Cardiac muscle cell (in vitro differentiated cells and primary cell): ENCODE measurements around the gene AURKAIP1. TPM values are rescaled to one million over a fixed set of nuclear protein-coding genes. Genes with fewer than 3 reads are reported as not detected.

Experiments used
- DNase-seq, 2 donors: peaks; one replicate each; pipeline versions ENCODE4 v3.0.0 to v3.0.0-alpha.2; 2010 to 2017; ENCODE audit warnings: low read depth in 1 of 2, low spot score in 1 of 2
- H3K27ac ChIP-seq: fragments of 200-600 bp; sonication (generic); 2 replicates; pipeline ENCODE4 v1.5.1; 2016
- H3K27me3 ChIP-seq: fragments of 200-600 bp; sonication (generic); 2 replicates; pipeline ENCODE4 v1.6.0; 2016; ENCODE audit warnings: control low read depth
- H3K36me3 ChIP-seq: fragments of 200-600 bp; sonication (generic); 2 replicates; pipeline ENCODE4 v1.5.1; 2016; ENCODE audit warnings: control low read depth
- H3K4me1 ChIP-seq: fragments of 200-600 bp; sonication (generic); 2 replicates; pipeline ENCODE4 v1.8.1; 2017; ENCODE audit warnings: low read depth, mild to moderate bottlenecking, mixed run types
- H3K4me3 ChIP-seq: fragments of 200-600 bp; sonication (generic); 2 replicates; pipeline ENCODE4 v1.5.1; 2016; ENCODE audit warnings: mild to moderate bottlenecking
- H3K9me3 ChIP-seq: fragments of 200-600 bp; sonication (generic); 2 replicates; pipeline ENCODE4 v1.5.1; 2017; ENCODE audit warnings: low read depth, mild to moderate bottlenecking, control low read depth
- CTCF ChIP-seq: IDR thresholded peaks from 2 replicates; pipeline ENCODE4 v1.5.1; 2012; ENCODE audit warnings: low read depth, mild to moderate bottlenecking, low read length
- polyA plus RNA-seq: library from polyadenylated mRNA; unstranded; fragments of >200 nt; fragmentation: Nextera tagmentation; extraction: Ambion mirVana; gene quantifications from 2 replicates; pipeline ENCODE4 v1.2.1, GENCODE V29; 2016
- total RNA-seq: library from RNA; depleted of rRNA; stranded (reverse); fragments of >200 nt; gene quantifications from 2 replicates; pipeline ENCODE4 v1.2.3, GENCODE V29; 2016

The AURKAIP1 gene
- 235 and 301 TPM in 2 replicates for total RNA-seq
- polyA plus RNA-seq: 252 and 305 TPM in 2 replicates

GRCh38 chr1:1374929-1375662 lies at the start of gene AURKAIP1:
Gene AURKAIP1 (minus strand): TSS chr1:1375207. CDS start chr1:1374756, 451 bp downstream.
- Histone ChIP-seq H3K4me3 (peak within 1 kb of the TSS; percentile 86), H3K27me3 (no peaks in the 10 kb centered on the region), H3K4me1 (peaks cover 5% of the 10 kb centered on the region), H3K27ac (peak within 1 kb of the TSS; percentile 93), H3K9me3 (no peaks in the 10 kb centered on the region), H3K36me3 (peaks cover 4% of the 10 kb centered on the region)
- TF ChIP-seq CTCF: peak; percentile 40
- DNase-seq: peak; percentile 100

GRCh38 chr1:1424707-1425106 lies 49.7 kb upstream of the AURKAIP1 start:
- Histone ChIP-seq H3K36me3 (no peaks in the 10 kb centered on the region), H3K27me3 (no peaks in the 10 kb centered on the region), H3K4me3 (no peak overlapping the region), H3K27ac (no peak overlapping the region), H3K9me3 (no peaks in the 10 kb centered on the region), H3K4me1 (no peaks in the 10 kb centered on the region)
- no peak for TF ChIP-seq CTCF
- DNase-seq: no peak

- H3K9me3 ChIP-seq: no peaks in the 10 kb centered on the region
- no peaks in the 10 kb centered on the region for H3K36me3 ChIP-seq
- no peaks in the 10 kb centered on the region for H3K4me1 ChIP-seq
- no peak overlapping the region for H3K4me3 ChIP-seq
- no peak for DNase-seq
- no peak overlapping the region for H3K27ac ChIP-seq
- H3K27me3 ChIP-seq: no peaks in the 10 kb centered on the region
- no peak for TF ChIP-seq CTCF
These were observed 48.2 kb upstream of the AURKAIP1 start for GRCh38 chr1:1423245-1423597.

DNA sequence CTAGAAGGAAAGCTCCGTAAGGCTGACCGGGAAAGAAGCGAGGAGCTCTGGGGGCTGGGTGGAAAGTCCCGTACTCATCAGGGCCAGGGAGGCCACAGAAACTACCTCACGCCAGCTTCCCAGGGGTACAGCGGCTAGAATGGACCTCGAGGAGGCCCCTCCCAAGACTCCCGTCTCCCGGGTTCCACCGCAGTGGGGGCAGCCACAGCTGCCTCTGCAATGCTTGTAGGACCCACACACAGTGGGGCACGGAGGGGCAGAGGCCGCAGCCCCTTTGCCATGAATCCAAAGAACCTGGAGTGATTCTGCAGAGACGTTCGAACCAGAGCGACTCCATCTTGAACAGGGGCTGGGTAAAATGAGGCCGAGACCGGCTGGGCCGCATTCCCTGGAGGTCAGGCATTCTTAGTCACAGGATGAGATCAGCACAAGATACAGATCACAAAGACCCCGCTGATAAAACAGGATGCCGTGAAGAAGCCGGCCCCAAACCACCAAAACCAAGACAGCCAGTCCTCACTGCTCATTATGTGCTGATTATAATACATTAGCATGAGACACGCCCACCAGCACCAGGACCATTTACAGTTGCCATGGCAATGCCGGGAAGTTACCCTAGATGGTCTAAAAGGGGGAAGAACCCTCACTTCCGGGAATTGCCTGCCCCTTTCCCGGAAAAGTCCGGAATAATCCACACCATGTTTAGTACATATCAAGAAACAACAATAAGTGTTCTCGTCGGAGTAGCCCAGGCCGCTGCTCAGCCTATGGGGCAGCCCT lies 47.6 kb upstream of the AURKAIP1 start:
- H3K36me3 ChIP-seq: no peaks in the 10 kb centered on the region
- no peak for DNase-seq
- no peak overlapping the region for H3K27ac ChIP-seq
- no peaks in the 10 kb centered on the region for H3K27me3 ChIP-seq
- H3K4me3 ChIP-seq: no peak overlapping the region
- H3K4me1 ChIP-seq: no peaks in the 10 kb centered on the region
- no peak for TF ChIP-seq CTCF
- no peaks in the 10 kb centered on the region for H3K9me3 ChIP-seq

DNA sequence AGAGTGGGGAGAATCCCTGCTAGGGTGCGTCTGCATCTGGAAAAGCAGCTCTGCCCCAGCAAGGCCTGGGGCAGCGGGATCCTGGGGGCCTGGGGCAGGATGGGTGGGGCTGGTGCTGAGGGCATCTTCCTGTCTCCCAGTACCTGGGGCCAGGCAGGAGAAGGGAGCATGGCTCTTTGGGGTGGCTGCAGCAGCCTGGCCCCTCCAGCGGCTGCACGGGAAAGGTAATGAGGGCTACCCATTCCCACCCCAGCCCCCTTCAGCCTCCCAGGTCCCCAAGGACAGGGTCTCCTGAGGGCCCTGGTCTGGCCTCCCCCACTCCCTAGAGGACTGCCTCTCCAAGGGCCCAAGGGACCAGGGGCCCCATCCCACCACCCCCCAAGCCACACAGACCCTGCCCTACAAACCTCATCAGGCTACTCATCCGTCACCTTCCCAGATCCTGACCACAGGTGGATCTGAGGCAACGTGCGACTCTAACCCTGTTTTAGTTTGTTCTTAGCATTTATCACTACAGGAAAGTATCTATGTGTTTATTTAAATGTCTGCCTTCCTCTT lies 47.0 kb upstream of the AURKAIP1 start:
- Histone ChIP-seq H3K36me3 (no peaks in the 10 kb centered on the region), H3K4me1 (no peaks in the 10 kb centered on the region), H3K9me3 (no peaks in the 10 kb centered on the region), H3K27ac (no peak overlapping the region), H3K27me3 (no peaks in the 10 kb centered on the region), H3K4me3 (no peak overlapping the region)
- no peak for TF ChIP-seq CTCF
- DNase-seq: no peak
